Measurements from ENCODE around the gene TPCN2.

TPCN2 gene

DNA sequence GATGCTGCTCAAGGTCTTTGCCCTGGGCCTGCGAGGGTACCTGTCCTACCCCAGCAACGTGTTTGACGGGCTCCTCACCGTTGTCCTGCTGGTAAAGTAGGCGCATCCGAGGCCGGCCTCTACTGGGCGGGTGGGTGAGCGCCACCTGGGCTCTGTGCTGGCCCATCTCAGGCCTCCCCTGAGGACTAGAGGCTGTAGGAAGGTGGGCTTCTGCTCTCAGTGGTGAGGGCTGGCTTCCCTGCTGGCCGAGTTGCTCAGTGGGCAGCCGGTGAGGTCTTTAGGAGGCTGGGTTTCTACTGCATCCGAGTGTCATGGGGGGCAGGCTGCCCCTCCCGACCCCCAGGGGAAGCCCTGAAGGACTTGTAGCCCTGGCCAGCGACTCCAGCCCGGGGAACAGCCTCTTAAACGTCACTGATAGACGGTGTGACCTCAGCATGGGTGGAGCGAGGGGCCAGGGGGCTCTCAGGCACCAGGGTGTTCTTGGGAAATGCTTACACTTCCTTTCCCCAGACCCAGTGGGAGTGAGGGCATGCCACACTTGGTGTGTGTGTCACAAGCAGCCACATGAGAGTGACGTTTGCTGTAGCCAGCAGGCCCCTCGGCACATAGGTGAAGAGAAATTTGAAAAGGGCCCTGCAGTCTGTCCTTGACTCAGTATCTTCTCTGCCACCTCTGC is 30.3 kb downstream of the TPCN2 start:
- no peak for TF ChIP-seq CTCF (IDR thresholded peaks at IDR 0.05; ENCODE audit: low read depth, low read length)
- no peak overlapping the region for H3K4me3 ChIP-seq (ENCODE audit: low read depth, low read length)
- DNase-seq (ENCODE audit: low read depth, low spot score), result no peak
- in situ Hi-C loops (cut with HindIII; ENCODE audit: low sequenced_read_pairs), result no loop called here

GRCh38 chr11:69079661-69080256 is 31.0 kb downstream of the TPCN2 start:
- no peak for TF ChIP-seq CTCF (IDR thresholded peaks at IDR 0.05; ENCODE audit: low read depth, low read length)
- no peak for DNase-seq (ENCODE audit: low read depth, low spot score)
- no peak overlapping the region for H3K4me3 ChIP-seq (ENCODE audit: low read depth, low read length)
- in situ Hi-C loops (cut with HindIII; ENCODE audit: low sequenced_read_pairs), result no loop called here

GRCh38 chr11:69080257-69080995 is 31.7 kb downstream of the TPCN2 start:
- peak; percentile 46 for DNase-seq (ENCODE audit: low read depth, low spot score)
- TF ChIP-seq CTCF (IDR thresholded peaks at IDR 0.05; ENCODE audit: low read depth, low read length), result no peak
- H3K4me3 ChIP-seq (ENCODE audit: low read depth, low read length), result no peak overlapping the region
- in situ Hi-C loops (cut with HindIII; ENCODE audit: low sequenced_read_pairs), result no loop called here

DNA sequence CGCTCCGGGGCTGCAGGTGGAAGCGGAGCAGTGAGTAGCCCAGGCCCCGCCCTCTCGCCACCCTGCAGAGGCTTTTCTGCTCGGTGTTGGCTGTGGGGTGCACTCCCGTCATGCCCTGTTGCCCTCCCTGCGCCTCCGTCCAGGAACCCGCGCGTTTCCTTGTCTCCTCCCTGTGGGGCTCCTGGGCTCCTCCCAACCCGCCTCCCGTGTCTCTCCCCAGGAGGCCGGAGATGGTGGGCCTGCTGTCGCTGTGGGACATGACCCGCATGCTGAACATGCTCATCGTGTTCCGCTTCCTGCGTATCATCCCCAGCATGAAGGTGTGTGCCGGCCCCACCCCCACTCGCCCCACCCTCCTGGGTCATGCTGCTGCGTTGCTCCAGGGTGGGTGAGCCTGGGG is 32.4 kb downstream of the TPCN2 start:
- in situ Hi-C loops (cut with HindIII; ENCODE audit: low sequenced_read_pairs), result no loop called here

DNA sequence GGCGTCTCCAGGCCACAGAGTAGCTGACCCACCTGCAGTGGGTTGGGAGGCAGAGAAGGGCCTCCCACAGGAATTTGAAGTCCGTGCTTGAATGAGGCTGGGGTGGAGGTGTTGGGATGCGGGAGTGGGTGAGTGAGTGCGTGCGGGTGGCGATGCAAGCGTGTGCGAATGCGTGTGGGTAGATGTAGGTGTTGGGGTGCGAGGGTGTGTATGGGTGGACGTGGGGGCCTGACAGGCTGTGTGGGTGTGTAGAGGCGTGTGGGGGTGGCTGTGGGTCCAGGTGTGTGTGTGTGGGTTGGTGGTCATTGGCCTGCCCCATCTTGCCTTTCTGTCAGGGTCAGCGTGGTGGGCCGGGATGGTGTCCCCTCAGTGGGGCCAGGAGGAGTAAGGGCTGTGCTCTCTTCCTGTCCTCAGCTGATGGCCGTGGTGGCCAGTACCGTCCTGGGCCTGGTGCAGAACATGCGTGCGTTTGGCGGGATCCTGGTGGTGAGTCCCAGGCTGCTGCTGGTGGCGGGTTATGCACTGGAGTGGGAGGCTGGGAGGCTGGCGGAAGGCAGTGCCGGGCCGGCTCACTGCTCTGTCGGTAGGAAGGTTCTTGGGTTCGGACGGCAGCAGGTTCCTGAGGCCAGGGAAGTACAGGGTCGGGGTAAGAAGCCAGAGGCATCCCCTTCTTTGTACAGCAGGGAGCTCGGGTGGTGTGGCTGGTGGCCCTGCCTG is 35.0 kb downstream of the TPCN2 start:
- DNase-seq (ENCODE audit: low read depth, low spot score), result no peak
- in situ Hi-C loops (cut with HindIII; ENCODE audit: low sequenced_read_pairs), result no loop called here
- H3K4me3 ChIP-seq (ENCODE audit: low read depth, low read length), result no peak overlapping the region
- TF ChIP-seq CTCF (IDR thresholded peaks at IDR 0.05; ENCODE audit: low read depth, low read length), result no peak

More for the DNA sequence above, 32.4 kb downstream of the TPCN2 start:
- TF ChIP-seq CTCF (IDR thresholded peaks at IDR 0.05; ENCODE audit: low read depth, low read length), result no peak
- H3K4me3 ChIP-seq (ENCODE audit: low read depth, low read length), result no peak overlapping the region
- no peak for DNase-seq (ENCODE audit: low read depth, low spot score)

DNA sequence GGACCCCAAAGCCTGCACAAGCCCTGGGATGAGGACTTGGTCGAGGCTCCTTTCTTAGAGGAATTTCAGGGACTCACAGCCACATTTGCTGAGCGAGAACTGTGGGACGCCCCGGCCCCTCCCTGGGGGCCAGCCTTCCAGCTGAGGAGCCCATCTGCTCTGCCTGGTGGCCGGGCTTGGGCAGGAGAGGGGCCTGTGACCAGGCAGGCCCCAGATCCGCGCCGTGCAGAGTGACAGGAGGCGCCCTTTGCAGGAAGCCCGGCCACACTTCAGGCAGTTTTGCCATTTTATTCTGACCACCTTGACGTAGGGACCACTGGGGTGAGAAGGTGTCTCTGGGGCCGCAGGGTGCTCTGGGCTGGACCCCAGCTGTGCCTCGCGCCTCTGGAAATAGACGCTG is 35.6 kb downstream of the TPCN2 start:
- no peak for DNase-seq (ENCODE audit: low read depth, low spot score)
- no peak for TF ChIP-seq CTCF (IDR thresholded peaks at IDR 0.05; ENCODE audit: low read depth, low read length)

More for the DNA sequence above, 35.6 kb downstream of the TPCN2 start:
- no peak overlapping the region for H3K4me3 ChIP-seq (ENCODE audit: low read depth, low read length)
- in situ Hi-C loops (cut with HindIII; ENCODE audit: low sequenced_read_pairs), result no loop called here

All from astrocyte of the spinal cord (primary cell).